Dedifferentiated amniotic fluid mesenchymal stem cell (primary cell): ENCODE data around the gene TRIM24.
"Not testable (repeated sequence)": the region's sequence is repeated elsewhere in the genome, so short reads cannot be mapped to it uniquely, and the experiment has no call there.

Experiments
- DNase-seq: peaks from one replicate; pipeline ENCODE4 v3.0.0-alpha.2; 2016; ENCODE audit errors: extremely low spot score

Gene TRIM24

GRCh38 chr7:138493535-138493934, 33.5 kb downstream of the TRIM24 start:
- no peak for DNase-seq

GRCh38 chr7:138495485-138495884, 35.4 kb downstream of the TRIM24 start:
- no peak for DNase-seq

- no peak for DNase-seq
Observed at GRCh38 chr7:138499340-138499739, 39.3 kb downstream of the TRIM24 start.

GRCh38 chr7:138500303-138500702, 40.2 kb downstream of the TRIM24 start:
- not testable (repeated sequence) for DNase-seq

DNA sequence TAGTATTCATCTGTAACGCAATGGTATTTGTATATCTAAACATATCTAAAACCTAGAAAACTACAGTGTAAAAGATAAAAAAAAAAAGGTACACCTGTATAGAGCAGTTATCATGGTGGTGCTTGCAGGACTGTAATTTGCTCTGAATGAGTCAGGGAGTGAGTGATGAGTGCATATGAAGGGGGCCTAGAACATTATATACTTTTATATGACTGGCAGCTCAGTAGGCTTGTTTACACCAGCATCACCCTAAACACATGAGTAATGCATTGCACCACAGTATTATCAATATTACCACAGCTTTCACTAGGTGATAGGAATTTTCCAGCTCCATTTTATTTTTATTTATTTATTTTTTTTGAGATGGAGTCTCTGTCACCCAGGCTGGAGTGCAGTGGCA, 40.8 kb downstream of the TRIM24 start:
- DNase-seq, result no peak

DNA sequence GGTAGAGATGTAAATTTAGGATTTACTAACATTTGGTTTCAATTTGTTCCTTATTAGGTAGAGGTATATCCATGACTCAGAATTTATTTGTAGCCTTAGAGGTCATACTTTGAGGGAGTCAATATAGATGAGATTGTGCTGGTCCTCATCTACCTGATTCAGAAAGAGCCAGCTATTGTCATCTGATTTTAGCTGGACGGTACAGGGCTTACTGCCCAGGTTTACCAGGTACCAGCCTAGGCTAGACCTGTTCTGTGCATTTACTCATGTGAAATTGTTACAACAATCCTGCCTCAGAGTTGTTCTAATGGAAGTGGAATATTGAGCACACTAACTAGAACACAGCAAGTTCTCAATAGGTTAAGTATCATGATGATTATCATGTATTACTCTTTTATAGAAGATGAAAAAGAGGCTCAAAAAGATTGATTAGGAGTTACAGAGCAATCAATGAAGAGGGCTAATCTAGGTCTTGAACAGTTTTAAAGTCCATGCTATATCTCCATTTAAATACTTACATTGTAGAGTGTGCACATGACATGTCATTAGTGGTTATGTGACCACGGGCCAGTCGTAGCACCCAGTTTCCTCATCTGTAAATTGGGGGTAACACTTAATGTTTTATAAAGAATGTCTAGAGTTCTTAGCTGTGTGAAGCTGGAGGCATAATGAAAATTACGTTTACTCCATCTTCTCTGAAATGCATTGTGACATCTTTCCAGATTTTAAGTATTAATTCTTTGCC, 42.1 kb downstream of the TRIM24 start:
- no peak for DNase-seq

- no peak for DNase-seq
Observed at GRCh38 chr7:138505361-138505873, 45.4 kb downstream of the TRIM24 start.

DNA sequence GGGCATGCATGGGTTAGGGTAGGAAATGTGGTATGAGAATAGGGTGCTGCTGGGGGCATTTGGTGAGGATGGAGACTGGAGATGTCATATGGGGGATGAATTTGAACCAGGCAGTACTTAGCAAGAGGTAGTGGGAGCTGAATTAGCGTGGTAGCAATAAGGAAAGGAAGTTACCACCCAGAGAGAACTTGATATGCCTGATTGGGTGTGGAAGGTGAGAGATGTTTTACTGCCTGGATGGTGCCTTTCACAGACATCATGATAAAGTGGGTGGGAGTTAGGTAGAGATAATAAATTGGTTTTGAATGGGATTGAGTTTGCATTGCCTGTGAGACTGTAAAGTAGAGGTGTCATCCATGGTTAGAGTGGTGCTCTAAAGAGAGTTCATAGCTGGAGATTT, 46.7 kb downstream of the TRIM24 start:
- no peak for DNase-seq

GRCh38 chr7:138510003-138510402, 49.9 kb downstream of the TRIM24 start:
- no peak for DNase-seq

DNA sequence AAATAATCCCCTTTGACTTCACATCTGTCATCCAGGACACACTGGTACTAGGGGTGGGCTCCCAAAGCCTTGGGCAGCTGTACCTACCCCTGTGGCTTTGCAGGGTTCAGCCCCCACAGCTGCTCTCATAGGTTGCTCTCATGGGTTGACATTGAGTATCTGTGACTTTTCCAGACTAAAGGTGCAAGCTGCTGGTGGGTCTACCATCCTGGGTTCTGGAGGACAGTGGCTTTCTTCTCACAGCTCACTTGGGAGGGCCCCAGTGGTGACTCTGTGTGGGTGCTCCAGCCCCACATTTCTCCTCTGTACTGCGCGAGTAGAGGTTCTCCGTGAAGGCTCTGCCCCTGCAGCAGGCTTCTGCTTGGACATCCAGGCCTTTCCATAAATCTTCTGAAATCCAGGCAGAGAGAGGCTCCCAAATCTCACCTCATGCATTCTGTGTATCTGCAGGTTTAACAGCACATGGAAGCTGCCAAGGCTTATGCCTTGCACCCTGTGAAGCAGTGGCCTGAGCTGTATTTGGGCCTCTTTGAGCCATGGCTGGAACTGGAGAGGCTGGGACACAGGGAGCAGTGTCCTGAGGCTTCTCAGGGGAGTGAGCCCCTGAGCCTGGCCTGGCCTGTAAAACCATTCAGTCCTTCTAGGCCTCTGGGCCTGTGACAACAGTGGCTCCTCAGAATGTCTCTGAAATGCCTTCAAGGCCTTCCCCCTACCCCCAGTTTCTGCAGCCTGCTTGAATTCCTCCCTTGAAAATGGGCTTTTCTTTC, 52.2 kb downstream of the TRIM24 start:
- DNase-seq, result no peak

- no peak for DNase-seq
Observed at GRCh38 chr7:138512885-138513284, 52.8 kb downstream of the TRIM24 start.

- DNase-seq, result no peak
Observed at GRCh38 chr7:138513344-138513871, 53.3 kb downstream of the TRIM24 start.

DNA sequence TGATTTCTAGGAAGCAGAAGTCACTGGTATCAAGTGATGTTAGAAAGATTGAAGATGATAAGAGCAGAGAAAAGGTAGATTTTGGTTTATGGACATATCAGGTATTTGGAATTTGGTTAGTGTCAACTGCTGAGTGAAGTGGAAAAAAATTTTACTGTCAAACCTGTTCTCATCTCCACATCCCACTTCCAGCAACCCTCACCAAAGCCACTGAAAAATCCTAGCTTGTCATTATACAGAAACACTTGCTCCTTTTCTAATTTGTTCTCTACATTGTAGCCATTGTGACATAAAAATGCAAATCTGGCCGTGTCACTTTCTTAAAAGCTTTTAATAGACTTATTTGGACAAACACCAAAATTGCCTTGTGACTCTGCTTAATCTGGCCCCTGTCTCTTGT, 54.0 kb downstream of the TRIM24 start:
- DNase-seq, result no peak

DNA sequence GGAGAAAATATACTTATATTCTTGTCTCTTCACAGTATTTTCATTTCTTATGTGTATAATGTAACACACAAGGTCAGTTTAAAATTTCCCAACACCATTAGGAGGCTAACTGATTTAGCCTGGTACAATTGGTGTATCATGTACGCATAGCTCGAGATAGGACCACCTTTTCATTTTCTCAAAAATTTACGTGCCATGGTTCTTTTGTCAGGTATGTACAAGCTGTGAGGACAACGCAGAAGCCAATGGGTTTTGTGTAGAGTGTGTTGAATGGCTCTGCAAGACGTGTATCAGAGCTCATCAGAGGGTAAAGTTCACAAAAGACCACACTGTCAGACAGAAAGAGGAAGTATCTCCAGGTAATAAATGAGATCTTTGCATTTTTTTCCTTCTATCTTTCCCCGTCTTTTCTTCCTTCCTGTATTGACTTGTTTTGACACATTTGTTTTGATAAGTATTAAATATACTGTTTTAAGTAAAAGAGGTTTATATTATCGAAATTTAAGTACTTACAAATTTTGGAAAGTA, 55.0 kb downstream of the TRIM24 start:
- no peak for DNase-seq

DNA sequence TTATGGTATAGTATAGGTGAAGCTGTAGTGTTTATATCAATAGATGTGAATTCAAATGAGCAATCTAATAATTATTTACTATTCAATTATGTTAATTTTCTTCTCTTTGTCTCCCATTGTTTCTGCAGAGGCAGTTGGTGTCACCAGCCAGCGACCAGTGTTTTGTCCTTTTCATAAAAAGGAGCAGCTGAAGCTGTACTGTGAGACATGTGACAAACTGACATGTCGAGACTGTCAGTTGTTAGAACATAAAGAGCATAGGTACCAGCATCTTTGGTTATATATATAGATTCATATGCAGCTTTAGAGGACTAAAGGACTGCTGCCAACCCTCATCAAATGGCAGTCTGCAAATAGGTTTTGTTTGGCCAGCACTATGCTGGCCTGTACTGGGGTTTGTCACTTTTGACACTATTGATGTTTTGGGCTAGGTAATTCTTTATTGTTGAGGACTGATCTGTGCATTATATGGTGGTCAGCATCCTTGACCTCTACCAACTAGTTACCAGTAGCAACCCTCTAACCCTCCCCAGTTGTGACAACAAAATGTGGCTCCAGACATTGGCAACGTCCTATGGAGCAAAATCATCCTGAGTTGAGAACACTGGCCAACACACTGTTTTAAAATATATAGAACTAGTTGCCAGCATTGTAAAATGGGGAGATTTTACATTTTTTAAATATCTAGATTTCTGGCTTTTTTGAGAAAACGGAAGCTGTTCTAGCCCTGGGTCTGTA, 59.2 kb downstream of the TRIM24 start:
- DNase-seq, result no peak

- DNase-seq, result no peak
Observed at GRCh38 chr7:138520742-138521141, 60.7 kb downstream of the TRIM24 start.

- DNase-seq, result no peak
Observed at GRCh38 chr7:138521837-138522461, 61.9 kb downstream of the TRIM24 start.

GRCh38 chr7:138524259-138524658, 64.2 kb downstream of the TRIM24 start:
- DNase-seq, result no peak

DNA sequence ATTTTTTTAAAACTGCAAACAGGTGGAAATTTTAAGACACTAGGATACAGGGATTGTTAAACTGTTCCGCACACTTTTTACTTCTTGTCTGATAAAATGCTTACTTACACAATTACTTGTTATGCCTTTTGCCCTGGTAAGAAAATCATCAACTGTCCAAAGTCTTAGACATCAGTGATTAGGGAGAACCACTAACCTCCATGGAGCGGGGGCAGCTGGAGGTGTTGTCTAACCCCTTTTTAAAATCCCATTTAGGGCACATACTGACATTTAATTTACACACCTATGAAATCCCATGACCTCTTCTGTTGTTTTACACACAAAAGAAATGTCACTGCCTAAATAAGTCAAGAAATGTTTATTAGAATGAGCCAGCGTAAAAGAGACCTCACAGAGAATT, 65.7 kb downstream of the TRIM24 start:
- DNase-seq, result no peak

DNA sequence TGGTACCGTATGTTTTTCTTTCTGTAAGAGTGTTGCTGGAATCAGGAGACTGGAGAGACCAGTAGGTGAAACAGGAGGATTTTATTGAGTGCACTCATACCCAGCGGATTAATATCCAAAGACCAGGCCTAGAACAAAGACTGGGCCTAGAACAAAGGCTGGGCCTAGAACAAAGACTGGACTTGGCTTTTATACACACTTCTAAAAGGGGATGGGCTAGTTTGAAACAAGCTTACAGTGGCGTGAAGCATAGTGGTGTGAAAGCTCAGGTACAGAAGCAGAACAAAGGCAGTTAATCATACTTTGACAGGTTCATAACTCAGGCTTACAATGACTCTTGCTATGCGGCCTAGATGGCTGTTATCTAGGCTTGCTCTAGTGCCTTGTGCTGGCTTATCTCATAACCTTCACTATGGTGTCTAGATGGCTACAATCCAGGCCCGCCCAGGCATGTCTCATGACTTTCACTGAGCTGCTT, 67.7 kb downstream of the TRIM24 start:
- no peak for DNase-seq

DNA sequence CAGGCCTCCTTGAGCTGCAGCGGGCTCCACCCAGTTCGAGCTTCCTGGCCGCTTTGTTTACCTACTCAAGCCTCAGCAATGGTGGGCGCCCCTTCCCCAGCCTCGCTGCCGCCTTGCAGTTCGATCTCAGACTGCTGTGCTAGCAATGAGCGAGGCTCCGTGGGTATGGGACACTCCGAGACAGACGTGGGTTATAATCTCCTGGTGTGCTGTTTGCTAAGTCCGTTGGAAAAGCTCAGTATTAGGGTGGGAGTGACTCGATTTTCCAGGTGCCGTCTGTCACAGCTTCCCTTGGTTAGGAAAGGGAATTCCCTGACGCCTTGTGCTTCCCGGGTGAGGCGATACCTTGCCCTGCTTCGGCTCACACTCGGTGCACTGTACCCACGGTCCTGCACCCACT, 76.8 kb downstream of the TRIM24 start:
- DNase-seq, result not testable (repeated sequence)
